ENCODE measurements around the gene LRG1.

Gene LRG1

GRCh38 chr19:4539693-4540581, at the start of gene LRG1:
Gene LRG1, minus strand, starts transcription at chr19:4540036. Its CDS starts 23 bp downstream, at chr19:4540013.
- DNase-seq, result no peak

GRCh38 chr19:4588291-4588761, 48.5 kb upstream of the LRG1 start:
- DNase-seq, result no peak

GRCh38 chr19:4587527-4587926, 47.7 kb upstream of the LRG1 start:
- no peak for DNase-seq

- no peak for DNase-seq
Observed at GRCh38 chr19:4586691-4587090, 46.9 kb upstream of the LRG1 start.

- DNase-seq, result no peak
Observed at GRCh38 chr19:4586245-4586644, 46.4 kb upstream of the LRG1 start.

- no peak for DNase-seq
Observed at GRCh38 chr19:4585556-4585955, 45.7 kb upstream of the LRG1 start.

DNA sequence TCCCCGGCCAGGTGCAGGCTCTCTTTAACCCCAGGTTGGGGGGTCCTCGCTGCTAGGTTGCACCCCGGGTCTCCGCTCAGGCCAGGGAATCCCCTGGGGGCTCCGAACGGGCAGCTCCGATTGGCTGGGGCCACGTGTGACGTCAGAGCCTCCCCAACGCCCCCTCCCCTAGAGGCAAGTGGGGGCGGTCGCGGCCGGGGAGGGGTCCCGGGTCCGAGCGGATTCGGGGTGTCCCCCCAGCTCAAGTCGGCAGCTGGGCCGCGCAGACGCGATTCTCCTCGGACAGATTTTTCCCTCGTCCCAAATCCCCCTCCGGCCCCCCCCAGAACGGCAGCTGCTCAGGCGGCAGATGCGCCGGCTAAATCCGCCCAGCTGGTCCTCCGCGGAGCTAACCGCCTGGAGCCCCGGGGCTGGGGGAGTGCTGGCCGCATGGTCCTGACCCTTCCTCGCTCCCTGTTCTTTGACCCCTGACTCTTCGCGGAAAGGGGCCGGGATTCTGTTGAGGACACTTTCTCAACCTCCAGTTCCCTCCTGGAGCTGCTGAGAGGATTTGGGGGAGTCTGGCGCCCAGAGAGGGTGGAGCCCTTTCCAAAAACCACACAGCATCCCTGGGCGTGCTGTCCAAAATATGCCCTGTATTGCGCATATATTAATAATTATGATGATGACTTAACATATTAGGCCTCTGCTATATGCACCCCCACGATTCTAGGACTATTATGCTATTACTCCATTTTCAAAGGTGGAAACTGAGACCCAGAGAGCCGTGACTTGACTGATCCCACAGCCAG, 45.0 kb upstream of the LRG1 start:
- DNase-seq, result no peak

DNA sequence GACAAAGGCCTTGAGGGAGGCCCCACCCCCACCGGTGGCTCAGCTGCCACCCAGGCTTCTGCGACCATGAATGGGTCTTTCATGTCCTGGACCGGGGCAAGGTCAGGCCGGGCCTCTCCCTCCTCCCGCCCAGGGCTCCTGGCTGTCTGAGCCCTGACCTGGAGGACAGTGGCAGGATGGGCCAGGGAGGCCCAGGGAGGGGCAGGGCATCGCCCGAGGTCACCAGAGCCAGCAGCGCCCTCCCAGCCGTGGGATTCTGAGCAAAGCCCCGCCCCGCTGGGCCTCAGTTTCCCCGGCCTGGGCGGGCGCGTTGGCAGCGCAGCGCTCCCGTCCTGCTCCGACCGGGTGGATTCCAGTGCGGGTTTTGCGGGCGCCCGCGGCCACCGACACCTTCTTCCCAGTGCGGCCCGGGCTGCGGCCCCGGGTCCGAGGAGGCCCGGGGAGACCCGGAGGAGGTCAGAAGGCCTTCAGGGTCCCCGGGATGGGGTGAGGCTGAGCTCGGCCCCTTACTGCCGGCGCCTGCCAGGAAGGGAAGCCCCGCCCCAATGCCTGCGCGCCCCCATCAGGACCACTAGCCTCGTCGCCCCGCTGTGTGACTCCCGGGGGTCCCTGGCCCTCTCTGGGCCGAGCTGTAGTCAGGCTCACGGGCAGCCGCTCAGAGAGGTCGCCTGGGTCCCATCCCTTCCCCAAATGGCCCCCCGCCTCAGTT, 44.3 kb upstream of the LRG1 start:
- DNase-seq, result no peak

DNA sequence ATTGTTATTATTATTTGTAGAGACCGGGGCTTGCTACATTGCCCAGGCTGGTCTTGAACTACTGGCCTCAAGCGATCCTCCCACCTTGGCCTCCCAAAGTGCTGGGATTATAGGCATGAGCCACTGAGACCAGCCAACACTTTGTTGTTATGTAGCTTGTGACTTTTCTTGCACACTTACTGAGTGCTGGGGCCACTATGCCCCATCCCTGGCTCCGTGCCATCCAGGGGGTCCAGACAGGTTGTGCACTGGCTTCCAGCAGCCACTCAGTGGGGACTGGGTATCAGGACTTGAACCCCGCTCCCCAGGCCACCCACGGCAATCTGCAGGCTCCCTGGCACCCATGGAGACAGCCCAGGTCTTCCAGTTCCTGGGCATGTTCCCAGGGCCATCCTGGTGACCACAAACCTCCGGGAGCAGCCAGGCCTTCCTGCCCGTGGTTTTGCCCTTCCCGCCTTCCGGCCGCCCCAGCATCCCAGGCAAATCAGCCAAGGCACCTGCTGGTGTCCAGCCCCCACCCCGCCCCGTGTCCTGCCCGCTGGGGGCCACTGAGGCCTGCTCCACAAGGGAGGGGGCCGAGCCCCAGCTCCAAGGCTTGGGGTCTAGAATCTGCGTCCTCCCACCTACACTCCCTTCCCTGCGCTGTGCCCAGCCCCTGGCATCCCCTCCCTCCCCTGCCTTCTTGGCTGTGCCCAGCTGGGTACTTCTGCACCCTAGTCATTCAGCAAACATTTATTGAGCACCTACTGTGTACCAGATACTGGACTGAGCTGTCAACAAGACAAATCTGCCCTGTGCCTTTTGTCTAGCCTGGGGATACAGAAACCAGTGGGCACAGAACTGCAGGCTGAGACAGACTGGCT, 43.4 kb upstream of the LRG1 start:
- no peak for DNase-seq

DNA sequence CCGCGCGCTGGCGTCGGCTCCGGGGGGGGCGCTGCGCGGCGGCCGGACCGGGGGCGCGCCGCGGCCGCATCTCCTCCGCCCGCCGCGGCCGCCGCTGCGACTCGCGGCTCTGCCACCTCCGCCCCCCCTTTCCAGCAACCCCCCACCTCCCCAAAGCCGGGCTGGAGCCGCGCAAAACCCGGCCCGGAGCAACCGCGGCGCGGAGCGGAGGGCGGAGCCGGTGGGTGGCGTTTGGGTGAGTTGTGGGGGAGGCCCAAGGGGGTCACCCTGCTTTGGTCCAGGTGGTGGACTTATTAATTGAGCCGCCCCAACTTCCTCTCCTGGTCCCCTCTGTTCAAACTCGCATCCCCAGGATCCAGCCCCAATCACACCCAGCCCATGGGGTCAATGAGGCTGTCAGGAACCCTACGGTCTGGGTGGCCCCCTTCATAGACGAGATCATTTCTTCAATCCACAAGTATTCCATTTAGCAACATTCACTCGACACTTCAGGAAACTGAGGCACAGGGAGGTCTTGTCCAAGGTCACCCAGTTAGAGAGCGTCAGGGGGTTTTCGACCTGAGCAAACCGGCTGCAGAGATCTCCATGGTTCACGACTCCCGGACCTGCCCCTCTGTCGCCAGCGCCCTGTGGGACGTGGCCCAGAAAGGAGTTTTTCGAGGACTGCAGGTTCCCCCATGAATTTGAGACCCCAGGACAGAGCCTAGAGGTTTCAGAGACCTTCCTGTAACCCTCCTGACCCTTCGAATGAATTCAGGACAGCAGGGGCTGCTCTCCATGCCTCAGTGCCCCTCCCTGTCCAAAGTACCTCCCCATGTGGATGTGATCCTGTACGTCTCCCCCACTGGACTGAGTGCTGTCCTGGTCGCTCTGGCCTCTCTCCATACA, 42.1 kb upstream of the LRG1 start:
- no peak for DNase-seq

DNA sequence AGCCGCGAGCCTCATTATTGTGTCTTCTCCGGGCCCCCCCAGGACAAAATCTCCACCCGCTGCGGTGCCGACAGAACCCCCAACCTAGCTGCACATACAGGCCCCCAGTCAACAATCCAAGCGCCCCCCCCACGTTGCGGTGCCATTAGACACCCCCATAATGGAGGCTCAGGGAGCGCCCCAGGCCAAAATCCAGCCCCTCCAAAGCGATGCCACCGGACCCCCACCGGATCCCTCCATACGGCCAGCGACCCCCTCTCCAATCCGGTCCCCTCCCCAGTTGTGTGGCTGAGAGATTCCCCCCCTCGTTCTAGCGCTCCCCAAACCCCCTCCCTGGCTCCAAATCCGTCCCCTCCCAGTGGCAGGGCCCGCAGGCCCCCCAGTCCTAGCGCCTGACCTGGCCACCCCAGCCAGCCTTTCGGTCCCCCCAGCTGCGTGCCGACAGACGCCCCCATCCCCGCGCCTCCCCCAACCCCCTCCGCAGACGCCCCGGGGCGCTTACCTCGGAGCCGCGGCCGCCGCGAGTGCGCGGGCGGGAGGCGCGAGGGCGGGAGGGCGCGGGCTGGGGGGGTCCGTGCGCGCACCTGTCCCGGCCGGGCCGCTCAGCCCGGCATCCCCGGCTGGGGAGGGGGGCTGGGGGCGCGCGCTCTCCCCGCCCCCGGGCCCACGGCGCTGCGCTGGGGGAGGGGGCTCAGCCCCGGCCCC, 41.3 kb upstream of the LRG1 start:
- DNase-seq, result no peak

DNA sequence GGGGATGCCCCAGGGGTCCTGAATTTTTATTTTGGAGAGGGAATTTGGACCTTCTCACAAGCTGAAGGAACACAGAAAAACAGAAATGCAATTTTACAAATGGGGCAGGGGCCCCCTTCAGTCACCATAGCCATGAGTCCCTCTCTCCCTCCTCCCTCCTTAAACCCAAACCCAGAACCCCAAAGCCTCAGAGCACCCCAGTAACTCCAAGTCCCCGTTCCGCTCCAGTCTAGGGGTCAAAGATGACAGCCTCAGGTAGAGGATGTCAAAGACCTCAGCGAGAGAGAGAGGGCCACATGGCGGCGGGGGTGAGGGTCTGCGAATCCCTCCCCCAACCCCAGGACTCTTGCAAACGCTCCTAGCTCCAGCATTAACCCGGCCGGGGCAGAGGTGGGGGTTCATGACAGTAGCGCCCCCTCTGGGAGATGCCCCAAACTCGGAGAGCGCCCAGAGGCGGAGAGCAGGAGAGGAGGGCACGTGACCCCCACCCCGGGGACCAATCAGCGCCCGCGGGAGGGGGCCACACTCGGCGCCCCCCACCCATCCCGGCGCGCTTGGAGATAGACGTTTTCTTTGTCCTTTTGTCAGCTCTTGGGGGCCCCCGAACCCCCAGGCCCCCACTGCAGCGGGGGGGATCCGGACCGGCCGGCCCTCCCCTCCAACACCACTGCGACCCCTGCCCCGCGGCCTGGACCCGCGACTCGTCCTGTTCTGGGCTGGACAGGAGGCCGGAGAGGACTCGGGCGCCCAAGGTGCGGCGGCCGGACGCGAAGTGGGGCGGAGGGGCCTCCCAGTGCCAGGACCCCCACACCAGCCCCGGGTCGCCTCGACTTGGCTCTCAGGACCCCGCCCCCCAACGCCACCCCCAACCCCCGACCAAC, 40.4 kb upstream of the LRG1 start:
- no peak for DNase-seq

DNA sequence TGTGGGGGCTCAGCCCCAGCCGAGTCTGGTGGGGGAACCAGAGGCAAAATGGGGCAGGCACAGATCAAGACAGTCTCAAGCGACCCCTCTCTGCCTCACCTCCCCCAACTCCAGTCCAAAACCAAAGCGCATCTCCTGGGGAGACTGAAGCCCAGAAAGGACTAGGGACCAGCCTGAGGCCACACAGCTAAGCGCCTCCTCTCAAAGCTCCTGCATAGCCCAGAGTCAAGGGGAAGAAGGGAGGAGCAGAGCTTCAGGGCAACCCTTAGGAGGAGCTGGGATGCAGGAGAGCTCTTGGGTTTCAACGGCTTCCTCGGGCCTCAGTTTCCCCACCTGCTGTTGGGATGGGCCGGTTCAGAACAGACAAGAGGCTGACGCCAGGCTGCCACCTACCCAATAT, 39.6 kb upstream of the LRG1 start:
- DNase-seq, result no peak

GRCh38 chr19:4578552-4579248, 38.9 kb upstream of the LRG1 start:
- DNase-seq, result no peak

GRCh38 chr19:4577020-4577782, 37.4 kb upstream of the LRG1 start:
- no peak for DNase-seq

- DNase-seq, result no peak
Observed at GRCh38 chr19:4576016-4576933, 36.4 kb upstream of the LRG1 start.

All from NCI-H1092 (cell line).